GF-D8 (cell line): ENCODE data around the gene WDR33.

ENCODE experiments used
- DNase-seq: peaks from one replicate; lab custom pipeline; 2025; lab: John Stamatoyannopoulos, UW

The WDR33 gene

DNA sequence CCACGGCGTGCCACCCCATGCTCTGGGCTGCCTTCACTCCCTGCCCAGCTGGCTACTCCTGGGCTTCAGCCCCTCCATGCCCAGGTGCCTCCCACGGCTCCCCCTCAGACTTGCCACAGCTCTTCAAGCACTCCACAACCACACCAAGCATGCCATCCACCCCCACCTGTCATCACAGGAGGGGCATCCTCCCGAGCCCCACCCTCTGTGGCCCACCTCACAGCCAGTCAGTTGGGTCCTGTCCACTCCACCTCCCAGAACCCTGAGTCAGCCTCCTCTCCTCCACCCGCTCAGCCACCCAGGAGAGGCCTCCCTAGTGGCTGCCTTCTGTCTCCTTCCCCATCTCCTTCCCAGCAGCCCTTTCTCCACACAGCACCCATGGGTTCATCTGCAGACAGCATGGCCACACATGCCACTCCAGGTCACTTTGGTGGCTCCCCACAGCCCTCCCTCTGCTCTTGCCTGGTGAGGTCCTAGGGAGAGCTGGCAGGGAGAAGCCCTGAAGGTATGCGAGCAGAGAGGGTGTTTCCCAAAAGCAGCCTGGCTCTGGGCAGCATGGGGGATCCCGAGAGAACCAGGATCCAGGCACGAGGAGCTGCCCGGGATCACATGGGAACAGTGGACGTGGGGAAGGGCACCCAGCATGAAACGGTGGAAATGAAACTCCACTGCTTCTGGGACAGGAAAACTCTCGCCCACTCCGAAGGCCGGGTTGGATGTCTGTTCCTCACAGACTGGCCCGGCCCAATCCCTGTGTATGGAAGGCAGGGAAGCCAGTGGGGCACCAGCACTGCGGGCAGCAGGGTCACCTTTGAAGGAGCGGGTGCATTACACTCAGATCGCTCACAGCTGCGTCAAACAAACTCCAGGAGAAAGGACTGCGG, 138.4 kb downstream of the WDR33 start:
- DNase-seq: no peak

DNA sequence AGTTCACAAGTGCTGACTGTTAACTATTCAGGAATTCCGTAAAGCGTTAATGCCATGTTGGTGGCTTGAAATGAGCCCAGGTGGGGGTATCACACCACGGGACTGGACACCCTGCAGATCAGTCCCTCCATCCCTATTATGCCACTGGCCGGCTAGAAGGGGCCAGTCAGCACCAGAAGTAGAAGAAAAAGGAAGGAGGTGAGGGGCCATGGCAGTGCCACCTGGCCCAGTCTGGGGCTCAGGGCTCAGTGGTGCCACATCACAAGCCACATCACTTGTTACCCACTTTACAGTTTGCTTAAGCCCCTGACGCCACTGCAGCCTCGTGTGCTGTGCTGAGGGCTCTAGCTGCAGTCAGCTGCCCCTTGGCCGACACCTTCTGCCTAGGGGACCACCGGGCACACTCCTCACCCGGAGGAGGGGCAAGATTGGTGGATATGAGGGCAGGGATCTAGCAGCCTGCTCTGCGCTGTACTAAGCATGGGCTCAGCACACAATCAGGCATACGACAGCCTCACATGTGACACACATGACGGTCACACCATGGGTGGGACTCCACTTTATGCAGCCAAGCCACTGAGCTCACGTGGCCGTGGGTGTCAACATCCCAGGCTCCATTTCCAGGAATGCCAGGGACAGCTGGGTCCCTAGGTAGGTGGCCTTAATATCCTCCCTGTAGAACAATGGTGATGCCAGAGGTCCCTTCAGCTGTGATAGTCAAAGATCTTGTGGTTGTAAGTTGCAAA, 139.2 kb downstream of the WDR33 start:
- DNase-seq: no peak

DNA sequence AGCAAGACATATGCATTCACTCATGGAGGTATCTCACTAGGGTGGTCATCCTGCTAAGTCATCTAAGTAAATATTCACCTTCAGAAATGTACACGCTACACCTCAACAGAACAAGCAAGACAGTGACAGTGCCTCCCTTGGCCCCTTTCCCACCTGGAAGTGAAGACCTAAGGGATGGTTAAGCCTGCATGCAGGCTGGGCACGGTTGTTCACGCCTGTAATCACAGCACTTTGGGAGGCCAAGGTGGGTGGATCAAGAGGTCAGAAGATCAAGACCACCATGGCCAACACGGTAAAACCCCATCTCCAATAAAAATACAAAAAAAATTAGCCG, 140.0 kb downstream of the WDR33 start:
- DNase-seq: no peak

DNA sequence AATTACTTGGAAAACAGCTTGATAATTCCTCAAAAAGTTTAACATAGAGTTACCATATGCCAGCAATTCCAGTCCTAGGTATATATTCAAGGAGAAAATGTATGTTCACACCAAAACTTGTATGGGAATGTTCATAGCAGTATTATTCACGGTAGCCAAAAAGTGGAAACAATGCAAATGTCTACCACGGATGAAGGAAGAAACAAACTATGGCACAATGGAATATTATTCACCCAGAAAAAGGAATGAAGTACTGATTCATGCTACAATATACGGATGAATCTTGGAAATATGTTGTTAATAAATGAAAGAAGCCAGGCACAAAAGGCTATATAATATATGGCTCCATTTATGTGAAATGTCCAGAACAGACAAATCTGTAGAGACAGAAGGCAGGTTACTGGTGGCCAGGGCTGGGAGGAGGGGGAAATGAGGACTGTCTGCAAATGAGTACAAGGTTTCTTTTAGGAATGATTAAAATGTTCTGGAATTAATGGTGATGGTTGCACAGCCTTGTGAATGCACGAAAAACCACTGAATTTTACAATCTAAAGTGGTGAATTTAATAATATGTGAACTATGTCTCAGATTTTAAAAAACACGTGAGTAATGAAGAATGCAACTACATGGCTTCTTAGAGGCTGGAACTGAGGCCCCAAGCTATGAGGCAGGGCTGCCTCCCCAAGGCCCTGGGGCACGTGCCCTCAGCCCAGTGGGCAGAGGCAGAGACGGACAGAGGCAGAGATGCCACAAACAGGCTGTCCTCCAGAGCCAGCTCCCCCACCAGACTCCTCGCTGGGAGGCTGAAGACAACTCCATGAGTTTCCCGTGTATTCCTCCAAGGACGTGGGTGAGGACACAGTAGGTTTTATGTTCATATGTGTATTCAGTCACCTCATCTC, 140.7 kb downstream of the WDR33 start:
- no peak for DNase-seq

DNA sequence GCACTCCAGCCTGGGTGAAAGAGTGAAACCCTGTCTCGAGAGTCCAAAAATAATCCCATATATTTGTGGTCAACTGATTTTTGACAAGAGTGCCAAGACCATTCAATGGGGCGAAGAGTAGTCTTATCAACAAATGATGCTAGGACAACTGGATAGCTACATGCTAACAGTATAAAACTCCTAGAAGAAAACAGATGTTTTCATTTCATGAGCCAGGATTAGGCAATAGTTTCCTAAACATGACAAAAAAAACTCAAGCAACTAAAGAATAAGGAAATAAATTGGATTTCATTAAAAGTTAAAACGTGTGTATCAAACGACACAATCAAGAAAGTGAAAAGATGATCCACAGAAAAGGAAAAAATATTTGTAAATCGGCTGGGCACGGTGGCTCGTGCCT, 141.9 kb downstream of the WDR33 start:
- no peak for DNase-seq

DNA sequence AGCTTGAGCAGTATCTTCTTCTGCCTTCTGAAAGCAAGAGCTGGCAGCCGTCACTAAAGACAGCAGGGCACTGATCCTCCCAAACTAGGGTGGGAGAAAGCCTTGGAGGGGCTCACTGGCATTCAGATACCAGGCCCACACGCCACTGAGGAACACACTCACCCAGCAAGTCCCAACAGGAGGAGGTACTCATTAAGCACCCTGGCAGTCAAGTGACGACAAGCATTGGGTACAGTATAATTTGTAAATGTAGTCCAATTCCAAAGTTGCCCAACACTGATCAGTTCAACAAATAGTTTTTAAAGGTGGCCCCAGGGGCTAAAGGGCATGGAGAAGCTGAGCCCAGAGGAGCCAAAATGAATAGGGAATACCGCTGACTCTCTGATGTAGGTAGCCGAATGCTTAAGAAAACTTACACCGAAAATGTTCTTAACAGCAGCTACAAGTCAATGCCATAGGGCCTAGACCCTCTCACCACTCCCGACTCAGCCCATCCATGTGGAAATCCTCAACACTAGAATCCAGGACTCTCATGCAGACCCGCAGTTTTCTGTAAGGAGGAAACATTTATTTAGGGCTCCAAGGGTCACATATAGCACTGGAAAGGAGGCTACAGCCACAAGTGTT, 145.6 kb downstream of the WDR33 start:
- no peak for DNase-seq

DNA sequence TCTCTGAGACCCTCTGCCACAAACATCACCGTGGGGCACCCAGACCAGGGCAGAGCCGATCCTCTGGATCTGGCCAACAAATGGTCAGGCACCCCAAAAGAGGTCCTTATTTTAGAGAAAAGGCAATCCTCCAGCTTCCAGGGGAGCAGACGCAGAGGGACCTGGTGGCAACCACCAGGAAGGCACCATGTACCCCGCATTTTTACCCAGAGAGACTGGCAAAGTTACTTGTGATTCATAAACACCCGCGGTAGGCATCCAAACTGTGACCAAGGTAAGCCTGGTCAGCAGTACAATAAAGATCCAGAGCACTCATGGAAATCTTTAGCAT, 146.1 kb downstream of the WDR33 start:
- no peak for DNase-seq

DNA sequence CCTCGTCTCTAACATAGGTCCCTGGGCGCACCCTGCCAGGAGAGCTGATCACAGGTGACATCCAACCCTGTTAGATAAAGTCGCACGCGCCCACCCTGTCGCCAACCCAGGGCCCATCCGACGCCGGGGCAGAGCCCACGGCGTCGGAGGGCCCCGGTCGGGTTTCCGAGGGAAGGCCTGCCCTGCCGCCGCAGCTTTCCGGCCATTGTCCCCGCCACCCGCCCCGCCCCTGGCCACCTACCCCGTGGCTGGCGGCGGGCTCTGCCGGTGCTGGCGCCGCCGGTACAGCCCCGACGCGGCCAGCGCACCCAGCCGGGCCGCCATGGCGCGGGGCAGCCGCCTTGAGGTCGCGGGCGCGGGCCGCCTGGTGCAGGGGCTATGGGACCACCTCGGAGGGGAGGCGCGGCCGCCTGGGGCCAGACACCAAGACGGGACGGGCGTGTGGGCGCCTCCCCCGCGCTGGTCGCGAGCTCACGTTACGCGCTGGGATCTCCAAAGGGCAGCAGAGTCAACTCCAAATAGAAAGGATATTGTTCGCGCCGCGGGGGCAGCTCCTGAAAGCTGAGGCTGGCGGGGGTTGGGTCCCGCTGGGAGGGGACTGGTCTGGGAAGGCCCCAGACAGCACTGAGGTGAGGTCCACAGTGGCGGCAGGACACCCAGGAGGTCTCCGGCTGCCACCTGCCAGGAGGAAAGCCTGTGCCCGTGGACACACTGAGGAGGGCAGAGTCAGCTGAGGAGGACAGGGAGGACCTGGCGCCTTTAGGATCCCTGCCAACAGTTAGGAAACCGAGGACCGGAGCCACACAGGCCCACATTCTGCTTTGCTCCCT, 146.7 kb downstream of the WDR33 start:
- no peak for DNase-seq

DNA sequence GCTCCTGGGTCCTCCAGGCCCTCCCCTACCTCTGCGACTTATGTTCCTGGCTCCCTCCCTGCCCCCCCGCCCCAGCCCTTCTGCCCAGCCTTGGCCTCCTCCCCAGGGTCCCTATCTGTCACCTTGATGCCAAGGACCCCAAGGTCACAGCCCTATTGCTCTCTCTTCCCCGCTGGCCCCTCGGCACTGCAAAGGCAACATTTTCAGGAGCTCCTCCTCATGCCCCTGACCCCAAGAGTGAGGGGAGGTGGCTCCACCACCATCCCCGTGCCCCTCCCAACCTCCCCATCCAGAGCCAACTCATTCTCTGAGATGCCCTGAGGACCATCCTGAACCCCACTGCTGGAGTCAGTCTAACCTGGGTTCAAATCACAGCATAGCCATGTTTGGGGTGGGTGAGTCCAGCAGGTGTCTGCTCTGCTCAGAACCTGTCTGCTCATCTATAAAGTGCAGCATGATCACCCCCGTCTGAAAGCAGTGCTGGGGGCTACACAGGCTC, 147.4 kb downstream of the WDR33 start:
- no peak for DNase-seq

DNA sequence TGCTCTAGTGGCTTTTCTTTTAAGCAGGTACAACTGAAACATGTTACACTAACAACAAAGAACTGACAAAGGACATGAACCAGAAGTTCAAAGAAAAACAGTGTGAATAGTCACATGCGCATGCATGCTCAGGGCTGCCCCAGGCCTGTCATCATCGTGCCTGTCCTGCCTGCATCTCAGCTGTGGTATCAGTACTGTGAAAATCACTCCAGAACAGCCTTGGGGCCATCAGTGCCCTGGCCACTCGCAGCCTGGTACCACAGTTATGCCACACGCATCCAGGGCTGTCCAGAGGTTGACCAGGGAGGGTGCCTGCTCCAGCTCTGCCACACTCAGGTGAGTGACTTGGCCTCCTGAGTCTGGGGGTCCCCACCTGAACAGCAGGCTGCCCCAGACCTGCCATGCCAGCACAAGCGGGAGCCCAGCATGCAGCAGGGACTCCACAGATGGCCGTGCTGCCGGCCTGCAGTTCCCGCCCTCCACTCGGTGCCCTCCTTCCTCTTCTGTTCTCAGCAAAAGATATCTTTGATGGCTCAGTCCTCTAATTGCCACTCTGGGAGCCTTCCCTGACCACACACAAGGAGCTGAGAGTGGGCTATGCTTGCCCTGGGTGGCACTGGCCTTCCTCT, 147.9 kb downstream of the WDR33 start:
- DNase-seq: no peak

DNA sequence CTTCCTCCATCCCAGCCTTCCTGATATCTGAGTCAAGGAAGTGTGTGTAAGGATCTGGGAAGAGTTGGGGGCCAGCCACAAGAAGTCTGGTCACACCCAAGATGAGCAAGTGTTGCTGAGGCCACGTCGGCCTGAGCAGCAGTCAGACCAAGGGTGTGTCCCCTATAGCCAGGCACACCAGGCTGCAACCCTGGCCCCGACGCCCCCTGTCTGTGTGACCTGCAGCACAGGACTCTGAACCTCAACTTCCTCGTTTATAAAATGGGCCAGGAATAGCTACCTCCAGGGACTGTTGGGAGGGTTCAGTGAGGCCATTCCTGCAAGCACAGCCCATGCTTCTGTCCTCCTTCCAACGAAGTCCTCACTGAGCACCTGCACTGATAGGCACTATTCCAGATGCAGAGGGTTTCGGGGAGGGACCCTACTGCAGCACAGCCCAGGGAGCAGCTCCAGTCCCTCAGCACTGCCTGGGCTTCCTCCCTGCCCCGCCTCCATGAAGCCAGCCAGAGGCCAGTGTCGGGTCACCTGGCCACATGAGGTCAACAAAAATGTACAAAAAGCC, 148.9 kb downstream of the WDR33 start:
- no peak for DNase-seq

DNA sequence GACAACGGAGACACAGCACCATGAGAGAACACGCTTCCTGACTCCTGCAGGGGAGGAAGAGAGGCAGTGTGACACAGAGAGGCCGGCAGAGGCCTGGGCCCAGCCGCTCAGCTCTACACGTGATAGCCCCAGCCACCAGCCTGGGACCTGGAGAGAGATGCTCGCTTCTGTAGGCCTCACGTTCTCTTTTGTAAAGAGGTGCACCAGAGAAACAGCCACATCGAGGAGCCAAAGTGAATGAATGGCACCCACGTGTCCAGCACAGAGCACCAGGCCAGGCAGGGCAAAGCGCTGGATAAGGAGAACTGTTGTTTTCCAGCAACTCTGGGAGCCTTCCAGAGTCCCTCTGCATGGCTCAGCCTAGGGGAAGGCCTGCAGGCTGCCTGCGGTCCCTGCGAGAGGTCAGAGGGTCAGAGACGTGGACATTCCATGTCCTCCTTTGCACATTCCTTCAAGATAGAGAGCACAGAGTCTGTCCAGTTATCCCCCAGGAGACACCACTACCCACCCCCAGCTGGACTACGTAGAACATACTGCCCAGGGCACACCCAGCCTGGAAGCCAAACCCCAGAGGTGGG, 149.8 kb downstream of the WDR33 start:
- no peak for DNase-seq

DNA sequence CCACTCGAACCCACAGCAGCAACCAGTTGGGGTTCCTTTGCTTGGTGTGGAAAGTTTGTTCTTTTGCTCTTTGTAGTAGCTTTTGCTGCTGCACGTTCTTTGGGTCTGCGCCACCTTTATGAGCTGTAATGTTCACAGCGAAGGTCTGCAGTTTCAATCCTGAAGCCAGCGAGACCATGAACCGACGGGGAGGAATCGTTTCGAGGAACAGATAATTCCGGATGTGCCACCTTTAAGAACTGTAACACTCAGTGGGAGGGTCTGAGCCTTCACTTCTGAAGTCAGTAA, 150.7 kb downstream of the WDR33 start:
- no peak for DNase-seq

DNA sequence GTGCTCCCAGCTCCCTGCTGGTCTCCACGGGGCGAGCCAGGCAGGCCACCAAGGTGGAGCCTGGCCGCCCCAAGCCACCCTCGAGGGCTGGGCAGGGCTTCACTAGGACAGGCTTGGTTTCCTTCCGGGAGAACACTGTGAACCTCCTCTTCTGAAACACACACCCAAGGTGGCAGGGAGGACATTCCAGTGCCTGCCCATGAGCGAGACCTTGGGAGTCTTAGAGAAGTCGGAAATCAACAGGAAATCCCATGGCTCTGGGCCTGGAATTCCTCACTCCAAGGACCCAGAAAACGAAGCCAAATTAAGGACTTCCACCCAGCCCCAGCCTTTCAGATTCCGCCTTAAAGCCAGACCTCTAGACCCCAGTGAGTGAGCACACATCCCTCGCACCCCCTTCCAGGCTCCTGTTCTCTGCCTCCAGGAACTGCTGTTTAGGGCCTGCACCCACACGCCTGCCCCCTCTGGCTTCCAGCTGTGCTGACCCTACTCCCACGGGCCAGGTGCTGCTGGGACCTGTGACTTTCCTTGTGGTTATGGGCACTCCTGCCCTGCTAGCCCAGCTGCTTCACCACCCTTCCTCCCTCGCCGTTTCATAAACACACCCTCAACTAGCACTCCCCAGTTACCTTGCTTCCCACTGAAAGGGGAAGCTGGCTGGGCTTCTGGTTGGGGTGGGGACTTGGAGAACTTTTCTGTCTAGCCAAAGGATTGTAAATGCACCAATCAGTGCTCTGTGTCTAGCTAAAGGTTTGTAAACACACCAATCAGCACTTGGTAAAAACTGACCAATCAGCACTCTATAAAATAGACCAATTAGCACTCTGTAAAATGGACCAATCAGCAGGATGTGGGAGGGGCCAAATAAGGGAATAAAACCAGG, 151.3 kb downstream of the WDR33 start:
- peak; percentile 22 for DNase-seq

DNA sequence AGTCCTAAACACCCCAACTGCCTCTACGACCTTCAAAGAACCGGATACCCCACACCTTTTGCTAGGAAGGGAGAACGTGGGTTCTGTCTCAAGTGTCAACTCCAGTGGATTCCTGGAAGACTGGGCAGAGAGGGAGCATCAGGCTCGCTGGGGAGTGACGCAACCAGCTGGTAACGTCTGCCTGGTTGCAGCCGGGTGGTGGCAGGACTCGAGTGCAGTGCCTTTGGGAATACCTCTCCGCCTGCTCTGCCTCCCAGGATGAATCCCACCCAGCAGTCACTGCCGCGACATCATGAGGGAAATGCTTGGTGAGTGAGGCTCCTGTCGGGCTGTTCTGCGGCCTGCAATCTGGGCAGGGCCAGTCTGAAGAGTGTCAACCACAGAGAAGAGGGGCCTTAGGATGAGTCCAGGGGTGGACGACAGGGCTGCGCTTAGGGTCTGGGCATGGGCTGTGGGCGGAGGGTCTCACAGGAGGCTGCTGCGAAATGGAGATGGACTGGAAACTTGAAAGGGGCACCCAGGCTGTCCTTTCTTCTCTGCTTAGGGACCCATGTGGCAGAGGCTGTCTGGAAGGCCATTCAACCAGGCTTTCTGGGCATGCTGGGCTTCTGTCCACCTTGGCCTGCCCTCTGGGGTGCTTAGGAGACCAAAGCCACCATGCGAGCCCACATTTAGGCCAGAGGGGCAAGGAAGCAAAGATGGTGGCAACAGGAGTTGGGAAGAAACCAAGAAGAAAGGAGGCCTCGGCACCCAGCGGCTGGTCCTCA, 152.1 kb downstream of the WDR33 start:
- DNase-seq: no peak

DNA sequence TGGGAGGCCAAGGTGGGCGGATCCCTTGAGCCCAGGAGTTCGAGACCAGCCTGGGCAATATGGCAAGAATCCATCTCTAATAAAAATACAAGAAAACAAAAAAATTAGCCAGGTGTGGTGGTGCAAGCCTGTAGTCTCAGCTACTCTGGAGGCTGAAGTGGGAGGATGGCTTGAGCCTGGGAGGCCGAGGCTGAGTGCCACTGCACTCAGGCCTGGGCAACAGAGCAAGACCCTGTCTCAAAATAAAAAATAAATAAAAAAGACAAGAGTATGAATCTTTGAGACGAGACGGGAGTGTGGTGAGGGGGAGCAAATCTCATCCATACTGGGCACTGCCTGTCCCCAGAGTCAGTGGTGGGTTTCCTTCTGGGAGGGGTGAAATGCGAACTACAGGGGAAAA, 152.8 kb downstream of the WDR33 start:
- DNase-seq: no peak

DNA sequence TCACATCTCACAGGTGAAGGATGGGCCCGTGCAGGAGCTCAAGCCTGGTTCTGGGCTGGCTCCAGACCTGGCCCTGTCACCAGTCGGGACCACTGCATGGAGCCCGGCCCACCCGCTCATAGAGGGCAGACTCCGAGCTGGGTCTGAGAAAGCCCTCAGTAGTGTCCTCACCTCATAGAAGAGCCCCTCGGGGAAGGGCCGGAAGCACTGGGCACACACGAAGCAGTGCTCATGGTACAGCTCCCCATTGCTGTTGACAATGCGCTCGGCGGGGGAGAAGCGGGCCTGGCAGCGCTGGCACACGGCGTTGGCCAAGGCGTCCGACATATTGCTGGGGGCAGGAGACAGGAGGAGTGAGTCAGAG, 153.8 kb downstream of the WDR33 start:
- DNase-seq: no peak

DNA sequence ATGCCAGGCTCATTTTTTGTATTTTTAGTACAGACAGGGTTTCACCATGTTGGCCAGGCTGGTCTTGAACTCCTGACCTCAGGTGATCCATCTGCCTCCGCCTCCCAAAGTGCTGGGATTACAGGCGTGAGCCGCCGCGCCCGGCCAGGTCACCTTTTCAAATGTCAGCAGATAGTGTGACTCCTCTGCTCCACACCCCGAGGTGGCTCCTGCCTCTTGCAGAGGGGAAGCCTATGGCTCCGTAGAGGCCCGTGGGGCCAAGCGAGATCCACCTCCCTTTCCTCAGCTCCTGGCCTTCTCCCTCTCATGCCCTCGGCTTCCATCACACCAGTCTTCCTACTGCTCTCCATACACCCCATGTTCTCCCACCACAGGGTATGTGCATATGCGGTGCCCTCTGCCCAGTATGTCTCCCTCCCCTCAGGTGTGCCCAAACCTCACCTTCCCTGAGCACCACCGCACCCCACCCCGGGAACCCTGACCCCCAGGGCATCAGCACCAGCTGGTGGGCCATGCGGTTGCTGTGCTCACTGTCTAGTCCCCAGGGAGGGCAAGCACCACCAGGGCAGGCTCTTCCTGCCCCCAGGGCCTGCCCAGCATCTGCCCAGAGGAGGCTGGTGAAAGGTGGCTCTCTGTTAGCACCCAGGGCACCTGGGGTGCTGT, 154.3 kb downstream of the WDR33 start:
- no peak for DNase-seq
